Fibroblast of mammary gland (primary cell): ENCODE data around the gene C15orf39.
"Not testable (repeated sequence)": the region's sequence is repeated elsewhere in the genome, so short reads cannot be mapped to it uniquely, and the experiment has no call there.

ENCODE experiments used
- DNase-seq: peaks from one replicate; pipeline ENCODE4 v3.0.0-alpha.2; 2010; ENCODE audit warnings: low read depth
- H3K4me3 ChIP-seq: 2 replicates; pipeline ENCODE4 v1.5.1; 2011; ENCODE audit warnings: low read depth, mild to moderate bottlenecking, low read length, moderate library complexity; ENCODE audit not compliant: control insufficient read depth
- TF ChIP-seq, protein P1 (sequence below): conservative IDR thresholded peaks from 2 replicates; pipeline ENCODE4 v1.5.1; 2011; ENCODE audit warnings: low read depth, low read length, inconsistent platforms; ENCODE audit not compliant: control insufficient read depth, insufficient read depth

Gene C15orf39

DNA sequence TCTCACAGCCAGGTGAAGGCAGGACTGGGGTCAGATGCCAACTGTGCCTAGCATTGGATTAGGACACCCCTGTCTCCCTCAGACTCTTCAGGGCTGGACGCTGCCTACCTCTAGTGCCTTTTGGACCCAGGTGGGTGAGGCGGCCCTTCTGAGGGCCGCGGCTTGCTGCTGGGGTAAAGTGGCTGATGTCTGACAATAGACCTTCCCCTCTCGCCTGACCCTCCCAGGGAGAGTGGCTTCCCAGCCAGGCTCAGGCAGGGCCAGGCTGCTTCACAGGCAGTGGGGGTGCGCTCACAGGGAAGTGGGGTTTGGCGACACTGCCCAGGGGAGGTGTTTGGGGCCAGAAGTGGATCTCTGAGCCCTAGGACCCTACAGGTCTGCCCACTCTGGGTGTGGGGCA is 43.3 kb upstream of the C15orf39 start:
- DNase-seq = no peak
- TF ChIP-seq, protein P1, sequence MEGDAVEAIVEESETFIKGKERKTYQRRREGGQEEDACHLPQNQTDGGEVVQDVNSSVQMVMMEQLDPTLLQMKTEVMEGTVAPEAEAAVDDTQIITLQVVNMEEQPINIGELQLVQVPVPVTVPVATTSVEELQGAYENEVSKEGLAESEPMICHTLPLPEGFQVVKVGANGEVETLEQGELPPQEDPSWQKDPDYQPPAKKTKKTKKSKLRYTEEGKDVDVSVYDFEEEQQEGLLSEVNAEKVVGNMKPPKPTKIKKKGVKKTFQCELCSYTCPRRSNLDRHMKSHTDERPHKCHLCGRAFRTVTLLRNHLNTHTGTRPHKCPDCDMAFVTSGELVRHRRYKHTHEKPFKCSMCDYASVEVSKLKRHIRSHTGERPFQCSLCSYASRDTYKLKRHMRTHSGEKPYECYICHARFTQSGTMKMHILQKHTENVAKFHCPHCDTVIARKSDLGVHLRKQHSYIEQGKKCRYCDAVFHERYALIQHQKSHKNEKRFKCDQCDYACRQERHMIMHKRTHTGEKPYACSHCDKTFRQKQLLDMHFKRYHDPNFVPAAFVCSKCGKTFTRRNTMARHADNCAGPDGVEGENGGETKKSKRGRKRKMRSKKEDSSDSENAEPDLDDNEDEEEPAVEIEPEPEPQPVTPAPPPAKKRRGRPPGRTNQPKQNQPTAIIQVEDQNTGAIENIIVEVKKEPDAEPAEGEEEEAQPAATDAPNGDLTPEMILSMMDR = no peak
- H3K4me3 ChIP-seq = no peak overlapping the region

DNA sequence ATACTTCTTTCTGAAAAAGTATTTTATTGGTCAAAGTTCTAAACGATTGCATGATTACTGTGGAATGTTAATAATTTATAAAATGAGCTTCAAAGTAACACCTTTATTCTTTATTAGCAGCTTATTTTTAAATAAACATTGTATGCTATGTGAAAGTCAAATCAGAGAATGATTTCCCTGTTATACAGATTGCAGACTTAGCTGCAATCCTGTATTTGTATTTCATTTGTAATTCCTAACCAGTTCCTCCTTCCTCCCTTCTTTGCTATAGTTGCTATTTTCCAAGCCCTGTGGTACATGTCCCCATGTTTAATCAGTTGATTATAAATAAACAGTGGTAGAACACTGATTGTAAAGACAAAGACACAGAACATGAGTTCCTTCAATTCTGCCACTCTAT is 42.4 kb upstream of the C15orf39 start:
- TF ChIP-seq, protein P1 = no peak
- no peak for DNase-seq
- H3K4me3 ChIP-seq = no peak overlapping the region

DNA sequence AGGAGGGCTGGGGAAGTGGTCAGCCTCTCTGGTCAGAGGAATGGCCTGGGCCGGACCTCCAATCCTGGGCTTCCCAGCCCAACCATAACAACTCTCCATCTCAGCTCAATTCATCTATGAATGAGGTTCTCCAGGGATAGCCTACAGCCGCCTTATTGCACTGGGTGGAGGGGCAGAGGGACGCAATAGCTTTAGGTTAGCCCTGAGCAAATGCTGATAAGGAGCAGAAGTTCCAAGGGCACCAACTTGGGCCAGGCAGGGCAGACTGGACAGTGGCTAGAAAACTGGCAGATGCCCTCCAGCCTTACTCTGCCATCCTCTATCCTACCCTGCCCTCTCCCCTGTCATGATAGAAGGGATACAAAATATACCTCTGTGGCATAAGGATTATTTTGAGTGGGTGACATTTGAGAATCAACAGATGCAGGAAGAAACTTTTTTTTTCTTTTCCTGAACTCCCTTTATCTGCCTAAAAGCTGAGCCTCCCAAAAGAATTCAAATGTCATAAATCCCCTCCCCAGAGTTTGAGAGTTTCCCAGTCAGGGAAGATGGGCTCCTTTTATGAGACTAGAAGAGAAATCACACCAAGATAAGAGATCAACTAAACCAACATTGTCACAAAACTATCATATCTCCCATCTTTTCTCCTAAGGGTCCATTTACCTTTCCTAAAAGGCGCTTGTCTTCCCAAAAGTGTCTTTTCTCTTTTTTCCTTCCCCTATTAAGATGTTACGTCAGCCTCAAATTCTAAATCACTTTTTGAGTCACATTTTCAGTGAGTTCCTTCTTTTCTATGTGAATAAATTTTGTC is 40.4 kb upstream of the C15orf39 start:
- TF ChIP-seq, protein P1 = no peak
- H3K4me3 ChIP-seq = no peak overlapping the region
- DNase-seq = no peak

DNA sequence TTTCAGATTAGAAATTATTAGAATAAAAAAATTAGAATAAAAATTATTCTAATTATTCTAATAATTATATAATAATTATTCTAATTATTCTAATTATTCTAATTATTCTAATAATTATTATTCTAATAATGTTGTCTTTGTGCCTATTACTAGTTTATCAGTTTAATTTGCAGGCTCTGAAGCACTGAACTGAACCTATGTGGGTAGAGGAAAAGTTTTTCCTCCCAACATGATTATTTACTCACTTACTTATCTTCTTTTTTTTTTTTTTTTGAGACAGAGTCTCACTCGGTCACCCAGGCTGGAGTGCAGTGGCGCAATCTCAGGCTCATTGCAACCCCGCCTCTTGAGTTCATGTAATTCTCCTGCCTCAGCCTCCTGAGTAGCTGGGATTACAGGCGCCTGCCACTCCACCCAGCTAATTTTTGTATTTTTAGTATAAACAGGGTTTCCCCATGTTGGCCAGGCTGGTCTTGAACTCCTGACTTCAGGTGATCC is 39.7 kb upstream of the C15orf39 start:
- TF ChIP-seq, protein P1 = no peak
- DNase-seq = peak; percentile 24
- H3K4me3 ChIP-seq = no peak overlapping the region

DNA sequence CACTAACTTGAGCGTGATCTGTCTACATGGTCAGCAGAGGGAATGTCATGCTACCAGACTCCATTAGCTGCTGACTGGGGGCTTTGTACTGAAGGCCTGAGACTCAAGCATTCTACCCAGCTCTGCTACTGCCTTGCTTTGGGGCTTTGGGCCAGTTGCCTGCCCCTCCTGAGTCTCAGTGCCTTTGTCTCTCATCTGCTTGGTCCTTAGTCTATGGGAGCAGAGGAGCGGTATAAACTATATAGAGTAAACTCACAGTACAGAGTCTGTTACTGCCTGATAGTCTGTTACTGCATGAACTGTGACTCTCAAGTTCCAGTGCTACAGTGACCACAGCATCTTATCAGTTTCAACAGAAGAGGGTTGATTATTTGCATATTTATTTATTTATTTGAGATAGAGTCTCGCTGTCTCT is 38.5 kb upstream of the C15orf39 start:
- TF ChIP-seq, protein P1 = no peak
- DNase-seq = no peak

DNA sequence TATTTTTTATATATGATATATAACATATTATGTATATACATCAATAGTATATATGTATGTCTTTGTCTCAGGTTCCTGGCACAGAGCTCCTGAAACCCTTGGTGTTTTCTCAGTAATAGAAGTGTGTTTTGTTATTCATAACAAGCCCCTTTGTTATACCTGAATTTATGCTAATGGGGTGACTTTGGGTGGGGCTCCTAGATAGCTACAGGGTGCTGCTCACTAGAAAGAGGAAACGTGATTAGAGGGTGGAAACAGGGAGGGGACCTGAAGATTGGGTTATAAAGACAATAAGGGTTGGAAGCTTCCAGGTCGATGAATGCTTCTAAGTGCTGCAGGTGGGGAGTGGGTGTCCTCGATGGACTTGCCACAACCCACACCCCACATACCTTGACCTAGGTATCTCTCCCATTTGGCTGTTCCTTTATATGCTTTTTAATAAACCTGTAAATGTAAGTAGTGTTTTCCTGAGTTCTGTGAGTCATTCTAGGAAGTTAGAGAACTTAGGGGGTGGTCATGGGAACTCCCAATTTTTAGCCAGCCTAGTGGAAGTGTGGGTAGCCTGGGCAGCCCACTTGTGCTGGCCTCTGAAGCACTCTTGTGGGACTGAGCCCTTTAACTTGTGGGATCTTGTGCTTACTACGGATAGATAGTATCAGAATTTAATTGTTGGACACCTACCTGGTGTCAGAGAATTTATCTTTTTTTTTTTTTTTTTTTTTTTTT is 36.9 kb upstream of the C15orf39 start:
- TF ChIP-seq, protein P1 = no peak
- DNase-seq = no peak
- H3K4me3 ChIP-seq = no peak overlapping the region

More for the DNA sequence above, 38.5 kb upstream of the C15orf39 start:
- H3K4me3 ChIP-seq = no peak overlapping the region

DNA sequence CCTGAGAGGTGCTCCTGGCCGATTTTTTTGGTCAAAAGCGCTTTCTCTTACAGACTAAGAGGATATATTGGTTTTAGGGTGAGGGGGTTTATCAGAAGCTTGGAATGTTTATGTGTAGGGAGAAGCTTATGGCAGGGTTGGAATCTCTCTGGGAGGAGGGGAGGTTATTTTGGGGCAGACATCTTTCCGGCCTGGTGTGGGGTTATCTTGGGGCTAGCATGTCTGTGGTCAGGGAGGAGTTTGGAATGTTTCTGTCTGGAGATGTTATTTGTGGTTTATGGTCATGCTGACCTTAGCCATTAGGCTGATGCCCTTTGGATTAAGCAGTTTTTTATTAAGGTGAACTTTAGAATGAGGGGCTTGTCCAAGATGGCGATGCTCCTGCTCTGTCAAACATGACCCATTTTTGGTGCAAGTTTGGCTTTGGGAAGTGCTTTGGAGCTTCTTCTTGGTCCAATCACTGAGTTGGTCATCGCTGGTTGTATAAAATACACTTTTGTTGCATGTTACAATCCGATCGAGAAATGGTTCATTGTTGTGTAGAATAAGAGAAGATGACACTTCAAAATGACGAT is 35.1 kb upstream of the C15orf39 start:
- H3K4me3 ChIP-seq, DNase-seq: not testable (repeated sequence)
